Neural progenitor cell (in vitro differentiated cells): Measurements from ENCODE around the gene NEDD9.

ENCODE experiments used
- CTCF ChIP-seq: fragments of 200-600 bp; sonication (generic); IDR thresholded peaks from 2 replicates; pipeline ENCODE4 v1.5.1; 2017; ENCODE audit warnings: antibody characterized with exemption, mild to moderate bottlenecking
- EZH2 ChIP-seq: fragments of 200-600 bp; sonication (generic); IDR thresholded peaks from 2 replicates; pipeline ENCODE4 v1.6.1; 2017; ENCODE audit warnings: antibody characterized with exemption, mild to moderate bottlenecking, moderate library complexity
- EZH2phosphoT487 ChIP-seq: fragments of 200-600 bp; sonication (generic); IDR thresholded peaks from 2 replicates; pipeline ENCODE4 v1.6.1; 2017; ENCODE audit warnings: antibody characterized with exemption

GRCh38 chr6:11270030-11271027, 37.9 kb upstream of the NEDD9 start:
- no peak for TF ChIP-seq CTCF
- no peak for TF ChIP-seq EZH2
- no peak for TF ChIP-seq EZH2phosphoT487
